GM12865 (cell line): ENCODE results near the gene RRP1B.

ENCODE experiments used
- DNase-seq: peaks from one replicate; pipeline ENCODE4 v3.0.0; 2010; ENCODE audit warnings: low read depth
- H3K4me3 ChIP-seq: 2 replicates; pipeline ENCODE4 v1.5.1; 2011; ENCODE audit warnings: mild to moderate bottlenecking, low read depth, low read length, control low read depth
- TF ChIP-seq, protein P1 (sequence below): IDR thresholded peaks from 2 replicates; pipeline ENCODE4 v1.5.1; 2011; ENCODE audit warnings: low read length, control low read depth, low read depth, inconsistent platforms; ENCODE audit not compliant: insufficient read depth; ENCODE audit errors: missing control alignments

The RRP1B gene

DNA sequence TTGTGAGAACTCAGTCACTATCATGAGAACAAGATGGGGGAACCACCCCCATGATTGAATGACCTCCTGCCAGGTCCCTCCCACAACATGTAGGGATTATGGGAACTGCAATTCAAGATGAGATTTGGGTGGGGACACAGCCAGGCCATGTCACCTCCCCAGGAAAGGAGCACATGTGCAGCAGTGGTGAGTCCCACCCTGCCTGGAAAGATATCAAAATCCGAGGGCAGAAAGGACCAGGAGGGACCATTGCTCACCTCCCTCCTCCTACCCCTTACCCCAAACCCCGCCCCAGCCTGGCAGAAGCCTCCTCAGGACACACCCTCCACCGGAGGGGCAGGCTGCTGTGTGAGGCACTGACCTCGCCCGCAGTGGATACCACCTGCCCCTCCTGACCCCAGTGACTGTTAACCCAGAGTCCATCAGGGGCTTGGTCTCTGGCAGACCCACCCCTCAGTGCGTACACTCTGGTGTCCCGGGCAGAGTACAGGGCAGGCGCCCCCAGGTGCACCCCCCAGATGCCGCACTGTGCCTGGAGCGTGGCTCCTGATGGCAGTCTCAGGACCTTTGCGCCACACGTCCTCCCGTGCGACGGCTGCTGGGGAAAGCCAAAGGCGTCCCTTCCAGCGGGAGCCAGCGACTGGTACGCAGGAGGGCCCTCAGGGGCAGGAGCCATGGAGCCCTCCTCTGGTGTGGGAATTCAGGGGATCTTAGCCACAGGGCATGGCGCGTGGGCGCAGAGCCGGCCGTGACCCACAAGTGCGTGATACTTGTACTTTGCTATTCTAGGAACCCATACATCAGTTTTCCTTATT, 80.5 kb downstream of the RRP1B start:
- no peak overlapping the region for H3K4me3 ChIP-seq
- DNase-seq, result no peak
- TF ChIP-seq, protein P1, sequence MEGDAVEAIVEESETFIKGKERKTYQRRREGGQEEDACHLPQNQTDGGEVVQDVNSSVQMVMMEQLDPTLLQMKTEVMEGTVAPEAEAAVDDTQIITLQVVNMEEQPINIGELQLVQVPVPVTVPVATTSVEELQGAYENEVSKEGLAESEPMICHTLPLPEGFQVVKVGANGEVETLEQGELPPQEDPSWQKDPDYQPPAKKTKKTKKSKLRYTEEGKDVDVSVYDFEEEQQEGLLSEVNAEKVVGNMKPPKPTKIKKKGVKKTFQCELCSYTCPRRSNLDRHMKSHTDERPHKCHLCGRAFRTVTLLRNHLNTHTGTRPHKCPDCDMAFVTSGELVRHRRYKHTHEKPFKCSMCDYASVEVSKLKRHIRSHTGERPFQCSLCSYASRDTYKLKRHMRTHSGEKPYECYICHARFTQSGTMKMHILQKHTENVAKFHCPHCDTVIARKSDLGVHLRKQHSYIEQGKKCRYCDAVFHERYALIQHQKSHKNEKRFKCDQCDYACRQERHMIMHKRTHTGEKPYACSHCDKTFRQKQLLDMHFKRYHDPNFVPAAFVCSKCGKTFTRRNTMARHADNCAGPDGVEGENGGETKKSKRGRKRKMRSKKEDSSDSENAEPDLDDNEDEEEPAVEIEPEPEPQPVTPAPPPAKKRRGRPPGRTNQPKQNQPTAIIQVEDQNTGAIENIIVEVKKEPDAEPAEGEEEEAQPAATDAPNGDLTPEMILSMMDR, result no peak

DNA sequence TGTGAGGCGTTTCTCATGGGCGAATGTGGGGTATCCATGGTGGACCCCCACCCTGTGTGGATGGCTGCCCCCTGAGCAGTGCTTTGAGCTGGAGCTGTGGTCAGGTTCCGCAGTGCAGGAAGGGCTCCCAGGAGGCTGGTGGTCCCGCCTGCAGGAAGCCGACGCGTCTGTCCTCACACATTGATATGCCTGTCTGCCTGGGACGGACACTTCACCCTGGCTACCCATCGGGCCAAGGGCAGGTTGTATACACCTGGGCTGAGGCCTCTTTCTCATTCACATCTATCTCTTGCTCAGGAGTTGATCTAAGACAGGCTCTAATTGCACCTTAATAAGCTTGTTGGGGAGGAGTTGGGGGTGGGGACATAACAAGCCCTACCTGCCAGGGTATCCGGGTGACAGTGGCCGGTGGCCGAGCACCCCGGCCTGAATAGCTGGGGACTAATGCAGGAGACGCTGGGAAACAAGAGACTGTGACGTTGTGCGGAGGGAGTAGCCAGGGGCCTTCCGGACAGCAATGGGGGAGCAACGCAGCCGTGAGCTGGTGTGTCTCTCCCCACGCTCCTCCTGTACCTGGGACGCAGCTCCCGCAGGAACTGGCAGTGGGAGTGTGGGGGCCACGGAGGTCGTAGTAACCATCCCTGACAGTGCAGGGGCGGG, 81.3 kb downstream of the RRP1B start:
- no peak for DNase-seq
- H3K4me3 ChIP-seq, result no peak overlapping the region
- TF ChIP-seq, protein P1, result no peak

GRCh38 chr21:43741423-43742096, 82.2 kb downstream of the RRP1B start:
- no peak overlapping the region for H3K4me3 ChIP-seq
- TF ChIP-seq, protein P1, result no peak
- DNase-seq, result no peak

- TF ChIP-seq, protein P1, result no peak
- DNase-seq, result no peak
- no peak overlapping the region for H3K4me3 ChIP-seq
Measured at GRCh38 chr21:43743947-43744346, 84.6 kb downstream of the RRP1B start.

DNA sequence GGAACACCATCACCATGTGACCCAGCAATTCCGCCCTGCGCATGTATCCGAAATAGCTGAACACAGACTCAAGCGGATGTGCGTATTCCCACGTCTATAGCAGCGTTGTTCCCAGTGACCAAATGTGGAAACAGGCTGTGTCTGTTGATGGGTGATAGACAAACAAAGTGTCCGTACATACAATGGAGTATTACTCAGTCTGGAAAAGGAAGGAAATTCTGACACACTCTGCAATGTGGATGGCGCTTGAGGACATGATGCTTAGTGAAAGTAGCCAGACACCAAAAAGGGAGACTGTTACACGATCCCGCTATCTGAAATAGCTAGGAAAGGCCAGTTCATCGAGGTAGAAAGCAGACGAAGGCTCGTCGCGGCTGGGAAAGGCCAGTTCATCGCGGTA, 85.4 kb downstream of the RRP1B start:
- TF ChIP-seq, protein P1, result no peak
- DNase-seq, result no peak
- no peak overlapping the region for H3K4me3 ChIP-seq
